Parietal lobe (tissue), 1 donor: ENCODE measurements around the gene GOLGA7B. TPM values are rescaled to one million over a fixed set of nuclear protein-coding genes. Genes with fewer than 3 reads are reported as not detected.

Experiments
- total RNA-seq: library from RNA; depleted of rRNA; stranded (reverse); fragments of >200 nt; gene quantifications from one replicate; pipeline ENCODE4 v1.2.3, GENCODE V29; 2014

The GOLGA7B gene
- 16.6 TPM for total RNA-seq

DNA sequence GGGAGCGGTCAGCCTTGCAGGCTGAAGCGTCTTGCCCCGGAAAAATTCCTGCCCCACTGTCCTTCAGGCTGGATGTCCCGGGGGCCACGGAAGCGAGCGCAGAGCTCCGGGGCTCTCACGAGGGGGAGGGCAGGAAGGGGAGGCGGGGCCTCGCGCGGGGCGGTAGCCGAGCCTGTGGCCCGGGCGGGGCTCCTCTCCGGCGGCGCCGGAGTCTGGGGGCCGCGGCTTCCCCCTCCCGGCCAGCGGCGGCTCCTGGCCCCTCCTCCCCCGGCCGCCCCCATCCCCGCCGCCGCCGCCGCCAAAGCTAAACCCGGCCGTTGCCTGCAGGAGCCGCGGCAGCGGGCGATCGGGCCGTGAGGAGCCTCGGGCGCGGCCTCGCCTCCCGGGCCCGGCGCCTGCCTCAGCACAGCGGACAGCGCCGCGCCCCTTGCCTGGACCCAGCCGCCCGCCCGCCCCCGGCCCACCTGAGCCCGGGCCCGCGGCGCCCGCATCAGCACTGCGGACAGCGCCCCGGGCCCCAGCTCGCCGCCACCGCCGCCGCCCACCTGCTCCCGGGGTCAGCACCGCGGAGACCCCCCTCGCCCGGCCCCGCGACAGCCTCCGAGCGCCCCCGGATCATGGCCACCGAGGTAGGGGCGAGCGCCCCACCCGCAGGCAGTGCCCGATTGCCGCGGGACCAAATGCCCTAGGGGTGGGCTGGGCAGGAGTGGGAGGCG lies at the start of gene GOLGA7B:
Gene GOLGA7B, plus strand, starts transcription at position 157 of the 716 bp plus-strand sequence. Its CDS starts 461 bp downstream, at position 618.

Other genes starting within 250 kb of the GOLGA7B start
- gene MORN4, start 216.3 kb upstream of the GOLGA7B start, total RNA-seq: 26.0 TPM
- 10.3 TPM for gene PI4K2A, start 209.2 kb upstream of the GOLGA7B start, total RNA-seq
- gene AVPI1, start 162.6 kb upstream of the GOLGA7B start, total RNA-seq: 0.94 TPM
- gene MARVELD1, start 136.1 kb upstream of the GOLGA7B start, total RNA-seq: 5.0 TPM
- 68.5 TPM for gene ZFYVE27, start 112.7 kb upstream of the GOLGA7B start, total RNA-seq
- 0.94 TPM for gene SFRP5, start 77.8 kb upstream of the GOLGA7B start, total RNA-seq
- 5.0 TPM for gene CRTAC1, start 180.8 kb downstream of the GOLGA7B start, total RNA-seq